Gastrocnemius medialis (tissue), 4 donors: Measurements from ENCODE around the gene STX8. TPM values are rescaled to one million over a fixed set of nuclear protein-coding genes. Genes with fewer than 3 reads are reported as not detected.
A peak's percentile ranks its signal among the peaks of the same experiment; 100 is the strongest.

Source experiments
- ATAC-seq, 2 donors: fragments of 150-250 bp; one replicate each; pipeline ENCODE4 v1.9.1; 2016
- DNase-seq, 2 donors: peaks; one replicate each; pipeline ENCODE4 v3.0.0-alpha.2; 2019
- H3K27ac ChIP-seq, 4 donors: fragments of 200-600 bp; sonication (generic); 1 replicate in 1 of 4; 2 replicates in 3 of 4; pipeline ENCODE4 v1.5.1; 2016 to 2018; ENCODE audit warnings: mild to moderate bottlenecking in 2 of 4, moderate library complexity in 1 of 4
- H3K27me3 ChIP-seq, 3 donors: fragments of 200-600 bp; sonication (generic) in 2 of 3; 1 replicate in 1 of 3; 2 replicates in 2 of 3; pipeline versions ENCODE4 v1.5.1 to v1.6.0; 2016 to 2019; ENCODE audit warnings: mild to moderate bottlenecking in 1 of 3, moderate library complexity in 1 of 3
- H3K36me3 ChIP-seq, 2 donors: fragments of 200-600 bp; sonication (generic) in 1 of 2; one replicate each; pipeline ENCODE4 v1.5.1; 2017 to 2018
- H3K4me1 ChIP-seq, 2 donors: fragments of 200-600 bp; sonication (generic) in 1 of 2; one replicate each; pipeline ENCODE4 v1.5.1; 2016 to 2017; ENCODE audit warnings: mild to moderate bottlenecking in 2 of 2
- H3K4me3 ChIP-seq, 4 donors: fragments of 200-600 bp; sonication (generic) in 3 of 4; 1 replicate in 1 of 4; 2 replicates in 3 of 4; pipeline ENCODE4 v1.5.1; 2016 to 2019; ENCODE audit warnings: mild to moderate bottlenecking in 2 of 4
- H3K9me3 ChIP-seq, 3 donors: fragments of 200-600 bp; sonication (generic) in 2 of 3; 1 replicate in 1 of 3; 2 replicates in 2 of 3; pipeline ENCODE4 v1.5.1; 2016 to 2019
- POLR2A ChIP-seq, 2 donors: fragments of 450-650 bp; IDR thresholded peaks; one replicate each; pipeline ENCODE4 v1.6.1; 2017; ENCODE audit warnings: antibody characterized with exemption in 2 of 2, mild to moderate bottlenecking in 2 of 2, moderate library complexity in 2 of 2
- in situ Hi-C, 4 donors: fragments of 200-750 bp; cut with MboI; loops; one replicate each; pipeline versions ENCODE4 v1.15.0 to v1.8.0; 2017; ENCODE audit warnings: low sequenced_read_pairs in 4 of 4
- intact Hi-C: fragments of 100-400 bp; cut with DNase I; formaldehyde crosslinking; loops from one replicate; pipeline ENCODE4 v1.15.1; 2023; ENCODE audit warnings: low total_unique reads
- total RNA-seq, 4 donors: library from RNA; depleted of rRNA; stranded (reverse); fragments of >200 nt; gene quantifications; one replicate each; pipeline versions ENCODE4 v1.1.0 to v1.2.3, GENCODE V29; 2016
- TF ChIP-seq, protein P1 (sequence below), 5 experiments: fragments of 450-650 bp in 3 of 5; fragments of 200-600 bp in 2 of 5; sonication (generic) in 2 of 5; IDR thresholded peaks in 4 of 5; conservative IDR thresholded peaks in 1 of 5; 1 replicate in 4 of 5; 2 replicates in 1 of 5; pipeline ENCODE4 v1.5.1; 2016 to 2019; ENCODE audit warnings: antibody characterized with exemption in 5 of 5, mild to moderate bottlenecking in 3 of 5, moderate library complexity in 3 of 5

STX8 gene
- total RNA-seq, 4 donors from 2014 or later, result 39.1 to 67.7 (median 58.2) TPM

DNA sequence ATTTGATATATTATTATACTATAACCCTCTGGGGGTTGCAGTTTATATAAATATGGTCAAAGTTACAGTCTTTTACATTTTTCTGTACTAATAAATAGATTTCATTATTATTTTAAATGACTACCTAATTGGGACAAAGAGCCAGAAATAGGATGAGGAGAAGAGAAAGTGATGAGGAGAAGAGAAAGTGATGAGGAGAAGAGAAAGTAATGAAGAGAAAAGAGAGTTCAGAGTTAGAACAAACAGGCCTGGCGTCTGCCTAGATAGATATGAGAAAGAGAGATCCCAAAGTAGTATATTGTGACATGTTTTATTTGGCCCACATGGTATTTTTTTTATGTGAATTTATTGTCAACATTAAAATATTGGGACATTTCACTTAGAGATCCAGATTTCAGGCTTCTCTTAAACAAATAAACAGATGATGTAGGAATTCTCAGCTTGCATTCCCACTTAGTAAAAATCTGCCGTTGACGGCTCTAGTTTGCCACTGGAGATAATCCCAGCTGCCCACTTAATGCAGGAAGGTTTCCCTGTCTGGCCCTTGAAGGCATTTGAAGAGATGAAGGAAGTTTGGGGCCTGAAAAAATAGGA is 210.7 kb downstream of the STX8 start:
- Histone ChIP-seq H3K36me3 (no peaks in the 10 kb centered on the region), H3K4me1 (peaks cover 16 to 42% of the 10 kb centered on the region in 2 donors), H3K4me3 (no peak overlapping the region), H3K27ac (no peak overlapping the region), H3K27me3 (no peaks in the 10 kb centered on the region), H3K9me3 (no peaks in the 10 kb centered on the region)
- intact Hi-C loops, result loop anchor here (5.0 kb wide), 1 partner anchor 38 kb away; no protein-coding TSS in a partner anchor
- ATAC-seq (no peak), DNase-seq (no peak)
- TF ChIP-seq, protein P1, sequence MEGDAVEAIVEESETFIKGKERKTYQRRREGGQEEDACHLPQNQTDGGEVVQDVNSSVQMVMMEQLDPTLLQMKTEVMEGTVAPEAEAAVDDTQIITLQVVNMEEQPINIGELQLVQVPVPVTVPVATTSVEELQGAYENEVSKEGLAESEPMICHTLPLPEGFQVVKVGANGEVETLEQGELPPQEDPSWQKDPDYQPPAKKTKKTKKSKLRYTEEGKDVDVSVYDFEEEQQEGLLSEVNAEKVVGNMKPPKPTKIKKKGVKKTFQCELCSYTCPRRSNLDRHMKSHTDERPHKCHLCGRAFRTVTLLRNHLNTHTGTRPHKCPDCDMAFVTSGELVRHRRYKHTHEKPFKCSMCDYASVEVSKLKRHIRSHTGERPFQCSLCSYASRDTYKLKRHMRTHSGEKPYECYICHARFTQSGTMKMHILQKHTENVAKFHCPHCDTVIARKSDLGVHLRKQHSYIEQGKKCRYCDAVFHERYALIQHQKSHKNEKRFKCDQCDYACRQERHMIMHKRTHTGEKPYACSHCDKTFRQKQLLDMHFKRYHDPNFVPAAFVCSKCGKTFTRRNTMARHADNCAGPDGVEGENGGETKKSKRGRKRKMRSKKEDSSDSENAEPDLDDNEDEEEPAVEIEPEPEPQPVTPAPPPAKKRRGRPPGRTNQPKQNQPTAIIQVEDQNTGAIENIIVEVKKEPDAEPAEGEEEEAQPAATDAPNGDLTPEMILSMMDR (IDR thresholded peaks at IDR 0.05 in 4 of 5, conservative IDR thresholded peaks at IDR 0.05 in 1 of 5), result no peak
- no peak for TF ChIP-seq POLR2A (IDR thresholded peaks at IDR 0.05)
- in situ Hi-C loops, result no loop called here

DNA sequence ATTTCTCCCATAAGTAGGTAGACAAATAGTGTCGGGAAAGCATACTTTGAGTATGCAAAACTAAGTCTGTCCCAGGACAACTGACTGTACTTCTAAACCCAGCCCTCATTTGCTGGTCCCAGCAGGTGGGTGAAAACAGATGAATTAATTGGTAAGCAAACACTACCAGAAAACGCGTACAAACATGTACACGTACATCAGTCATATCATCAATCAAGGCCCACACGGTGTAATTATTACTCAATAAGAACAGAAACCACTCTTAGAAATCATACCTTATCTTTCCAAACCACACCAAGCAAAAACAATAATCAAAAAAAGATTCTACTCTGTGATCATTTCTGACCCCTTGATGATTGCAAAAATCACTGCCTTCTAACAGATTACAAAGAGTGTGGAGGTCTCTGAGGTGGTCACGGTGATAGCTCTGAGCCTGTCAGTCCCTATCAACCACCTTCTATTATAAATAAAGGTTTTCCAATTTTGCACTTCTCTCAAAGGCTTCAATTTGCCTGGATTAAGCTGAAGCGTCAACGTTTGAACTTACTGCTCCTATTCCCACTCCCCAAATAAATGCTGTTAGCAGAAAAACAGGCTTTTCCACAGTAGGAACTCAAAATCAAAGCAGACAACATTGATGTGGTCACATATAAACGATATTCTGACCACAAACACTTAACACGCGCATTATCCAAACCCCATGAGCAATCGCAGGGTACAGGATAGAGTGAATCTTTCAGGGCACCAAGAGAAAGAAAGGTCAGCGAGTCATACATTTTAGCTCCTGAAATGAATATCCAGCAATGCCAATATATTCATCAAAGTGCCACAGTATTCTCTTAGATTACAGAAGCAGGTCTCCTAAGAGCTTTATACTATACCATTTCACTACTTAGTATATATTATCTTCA is 211.9 kb downstream of the STX8 start:
- H3K27me3 ChIP-seq, result no peaks in the 10 kb centered on the region
- intact Hi-C loops, result no loop called here
- H3K4me3 ChIP-seq, result no peak overlapping the region
- no peak for TF ChIP-seq POLR2A (IDR thresholded peaks at IDR 0.05)
- TF ChIP-seq, protein P1 (IDR thresholded peaks at IDR 0.05 in 4 of 5, conservative IDR thresholded peaks at IDR 0.05 in 1 of 5), result no peak
- ATAC-seq, result no peak
- DNase-seq, result no peak
- H3K36me3 ChIP-seq, result no peaks in the 10 kb centered on the region
- H3K27ac ChIP-seq, result no peak overlapping the region
- peaks cover 16 to 39% of the 10 kb centered on the region in 2 donors for H3K4me1 ChIP-seq
- in situ Hi-C loops, result no loop called here
- H3K9me3 ChIP-seq, result no peaks in the 10 kb centered on the region

DNA sequence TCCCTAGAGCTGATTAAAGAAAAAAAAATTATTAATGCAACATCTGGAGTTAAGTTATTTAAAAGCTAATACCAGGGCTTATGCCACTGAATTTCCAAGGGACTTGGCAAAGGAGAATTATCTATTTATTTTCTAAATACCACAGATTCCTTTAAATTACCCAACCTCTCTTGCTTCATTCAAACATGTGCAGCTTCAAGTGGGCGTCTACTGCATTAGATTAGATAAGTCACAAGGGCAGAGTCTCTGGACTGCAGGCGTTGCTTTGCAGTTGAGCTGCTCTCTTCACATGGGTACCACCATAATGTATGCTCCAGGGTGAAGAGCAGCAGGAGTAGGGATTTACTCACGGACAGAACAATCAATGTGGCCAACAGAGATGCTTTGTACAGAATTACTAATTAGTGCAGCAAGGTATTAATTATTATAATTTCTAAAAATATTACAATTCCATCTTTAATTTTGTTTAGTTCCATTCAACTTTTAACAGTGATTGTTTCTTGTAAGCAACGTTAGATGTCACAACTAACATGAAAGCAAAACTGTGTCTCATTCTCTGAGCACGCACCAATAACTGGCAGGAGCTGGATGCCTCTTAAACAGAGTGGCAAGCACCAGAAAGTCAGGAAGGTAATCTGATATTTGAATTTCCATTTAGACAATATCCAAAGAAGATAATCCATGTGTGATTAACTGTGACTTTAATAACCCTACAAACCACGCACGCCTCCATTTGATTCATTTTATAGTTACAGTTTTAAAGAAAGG is 214.2 kb downstream of the STX8 start:
- ATAC-seq, result peak; percentile 60 to 71
- Histone ChIP-seq H3K9me3 (no peaks in the 10 kb centered on the region), H3K27ac (no peak overlapping the region), H3K4me1 (peaks cover 11 to 19% of the 10 kb centered on the region in 2 donors), H3K27me3 (no peaks in the 10 kb centered on the region), H3K36me3 (no peaks in the 10 kb centered on the region), H3K4me3 (no peak overlapping the region)
- in situ Hi-C loops, result no loop called here
- intact Hi-C loops, result no loop called here
- peak in 1 of 2 donors; percentile 20 for DNase-seq
- TF ChIP-seq, protein P1 (IDR thresholded peaks at IDR 0.05 in 4 of 5, conservative IDR thresholded peaks at IDR 0.05 in 1 of 5), result no peak

DNA sequence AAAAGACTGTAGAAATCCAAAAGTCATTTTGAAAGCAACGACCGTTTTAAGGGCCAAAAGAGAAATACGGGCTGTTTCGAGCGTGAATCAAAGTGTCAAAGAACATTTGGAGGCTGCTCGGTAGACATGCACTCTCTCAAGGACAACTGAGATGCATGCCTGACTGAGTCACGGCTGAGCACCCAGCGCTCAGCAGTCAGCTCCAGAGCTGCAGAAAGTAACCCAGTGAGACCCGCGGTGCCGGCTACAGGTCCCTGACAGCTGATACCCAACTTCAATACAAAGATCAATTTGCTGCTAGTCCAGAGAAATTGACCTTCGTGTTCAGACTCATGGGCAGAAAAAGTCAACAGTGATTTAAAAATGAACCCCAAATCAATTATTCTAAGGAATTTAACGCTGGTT is 214.9 kb downstream of the STX8 start:
- Histone ChIP-seq H3K36me3 (no peaks in the 10 kb centered on the region), H3K27ac (no peak overlapping the region), H3K9me3 (no peaks in the 10 kb centered on the region), H3K4me1 (peaks cover 11 to 19% of the 10 kb centered on the region in 2 donors), H3K27me3 (no peaks in the 10 kb centered on the region), H3K4me3 (peak overlapping the region in 2 of 4 donors; percentile 9 to 10)
- TF ChIP-seq, protein P1 (IDR thresholded peaks at IDR 0.05 in 4 of 5, conservative IDR thresholded peaks at IDR 0.05 in 1 of 5), result no peak
- no peak for TF ChIP-seq POLR2A (IDR thresholded peaks at IDR 0.05)
- DNase-seq (peak; percentile 18 to 58), ATAC-seq (peak; percentile 85 to 90)
- intact Hi-C loops, result no loop called here
- in situ Hi-C loops, result no loop called here
